Left lung (tissue), 10 donors: Measurements from ENCODE around the gene FAM222A. TPM values are rescaled to one million over a fixed set of nuclear protein-coding genes. Genes with fewer than 3 reads are reported as not detected.

Experiments used
- ATAC-seq: fragments of 200-7000 bp; cut with Tn5 transposase; one replicate; pipeline ENCODE4 v1.9.1; 2020; ENCODE audit warnings: moderate library complexity
- DNase-seq, 4 donors: peaks; one replicate each; pipeline ENCODE4 v3.0.0-alpha.2; 2013 to 2020
- H3K27ac ChIP-seq, 2 donors: fragments of 200-600 bp; sonication (generic) in 1 of 2; one replicate each; pipeline versions ENCODE4 v1.5.0 to v1.8.0; 2020 to 2021
- H3K27me3 ChIP-seq, 2 donors: fragments of 200-600 bp; sonication (generic) in 1 of 2; one replicate each; pipeline versions ENCODE4 v1.5.0 to v1.8.0; 2020 to 2021
- H3K36me3 ChIP-seq, 2 donors: fragments of 200-600 bp; sonication (generic) in 1 of 2; one replicate each; pipeline versions ENCODE4 v1.5.0 to v1.8.0; 2020 to 2021
- H3K4me1 ChIP-seq, 2 donors: fragments of 200-600 bp; one replicate each; pipeline ENCODE4 v1.8.0; 2021
- H3K4me3 ChIP-seq, 2 donors: fragments of 200-600 bp; sonication (generic) in 1 of 2; one replicate each; pipeline versions ENCODE4 v1.5.0 to v1.8.0; 2020 to 2021; ENCODE audit warnings: mild to moderate bottlenecking in 1 of 2
- H3K9me3 ChIP-seq, 2 donors: fragments of 200-600 bp; sonication (generic) in 1 of 2; one replicate each; pipeline versions ENCODE4 v1.5.0 to v1.8.0; 2020 to 2021
- CTCF ChIP-seq, 2 donors: fragments of 200-600 bp; sonication (generic) in 1 of 2; IDR thresholded peaks; one replicate each; pipeline versions ENCODE4 v1.5.0 to v1.8.0; 2021; ENCODE audit warnings: antibody characterized with exemption in 2 of 2
- intact Hi-C, 2 donors: fragments of 100-400 bp; cut with DNase I; formaldehyde crosslinking; loops; one replicate each; pipeline versions ENCODE4 v1.11.2 to v1.14.2; 2022
- polyA plus RNA-seq, 6 donors: library from polyadenylated mRNA; unstranded; fragments of 120-200 nt; gene quantifications; one replicate each; pipeline ENCODE4 v1.2.1, GENCODE V29; 2013; ENCODE audit not compliant: insufficient read length in 6 of 6
- total RNA-seq, 2 donors: library from RNA; stranded (reverse); fragmentation: NEBNext Ultra II Directional; extraction: Animal tissue kit (Norgen Biotek cat#: 25700); gene quantifications; one replicate each; pipeline ENCODE4 v1.2.1, GENCODE V29; 2021
- donor health status: DM: no; HTN: yes; CAD: no.
- donor health status: DM: no; HTN: no; CAD: no.

Gene FAM222A
- total and polyA plus RNA-seq, 8 donors, result 1.8 to 4.0 (median 2.6) TPM

GRCh38 chr12:109710205-109710746 is 3.3 kb upstream of the FAM222A start:
- no peaks in the 10 kb centered on the region for H3K9me3 ChIP-seq
- intact Hi-C loops, result no loop called here

GRCh38 chr12:109710747-109711595 is 2.7 kb upstream of the FAM222A start:
- Histone ChIP-seq H3K9me3 (no peaks in the 10 kb centered on the region), H3K4me1 (peaks cover 4 to 17% of the 10 kb centered on the region in 2 donors), H3K27me3 (peaks cover 8 to 80% of the 10 kb centered on the region in 2 donors), H3K4me3 (no peak overlapping the region), H3K27ac (no peak overlapping the region), H3K36me3 (no peaks in the 10 kb centered on the region)
- DNase-seq, result no peak
- TF ChIP-seq CTCF (IDR thresholded peaks at IDR 0.05), result no peak
- no peak for ATAC-seq
- intact Hi-C loops, result no loop called here

More at GRCh38 chr12:109710205-109710746, 3.3 kb upstream of the FAM222A start:
- DNase-seq, result no peak
- Histone ChIP-seq H3K27ac (no peak overlapping the region), H3K4me1 (peaks cover 4 to 11% of the 10 kb centered on the region in 2 donors), H3K36me3 (no peaks in the 10 kb centered on the region), H3K27me3 (peaks cover 8 to 80% of the 10 kb centered on the region in 2 donors), H3K4me3 (no peak overlapping the region)
- no peak for ATAC-seq
- TF ChIP-seq CTCF (IDR thresholded peaks at IDR 0.05), result no peak

GRCh38 chr12:109711596-109712461 is 1.8 kb upstream of the FAM222A start:
- peak in 1 of 4 donors; percentile 76 for DNase-seq
- H3K27me3 ChIP-seq, result peaks cover 8 to 79% of the 10 kb centered on the region in 2 donors
- intact Hi-C loops, result no loop called here

GRCh38 chr12:109714141-109714912 is 702 bp downstream of the FAM222A start:
- ATAC-seq (peak; percentile 29), DNase-seq (peak; percentile 60 to 85 (median 63))
- Histone ChIP-seq H3K27me3 (peaks cover 8 to 91% of the 10 kb centered on the region in 2 donors), H3K4me3 (peak overlapping the region; percentile 53 to 60), H3K27ac (peak overlapping the region in 1 of 2 donors; percentile 28), H3K4me1 (peaks cover 8 to 22% of the 10 kb centered on the region in 2 donors), H3K36me3 (no peaks in the 10 kb centered on the region), H3K9me3 (no peaks in the 10 kb centered on the region)
- no peak for TF ChIP-seq CTCF (IDR thresholded peaks at IDR 0.05)
- intact Hi-C loops, result no loop called here

More at GRCh38 chr12:109711596-109712461, 1.8 kb upstream of the FAM222A start:
- ATAC-seq, result no peak
- Histone ChIP-seq H3K36me3 (no peaks in the 10 kb centered on the region), H3K9me3 (no peaks in the 10 kb centered on the region), H3K4me1 (peaks cover 7 to 17% of the 10 kb centered on the region in 2 donors), H3K27ac (no peak overlapping the region), H3K4me3 (no peak overlapping the region)
- TF ChIP-seq CTCF (IDR thresholded peaks at IDR 0.05), result no peak
